GM21390 (cell line): ENCODE results near the gene TBC1D14.

Experiments
- ATAC-seq: cut with Tn5 transposase; IDR thresholded peaks from one replicate; pipeline ENCODE4 v1.9.1; 2021; ENCODE audit not compliant: unreplicated experiment

The TBC1D14 gene

DNA sequence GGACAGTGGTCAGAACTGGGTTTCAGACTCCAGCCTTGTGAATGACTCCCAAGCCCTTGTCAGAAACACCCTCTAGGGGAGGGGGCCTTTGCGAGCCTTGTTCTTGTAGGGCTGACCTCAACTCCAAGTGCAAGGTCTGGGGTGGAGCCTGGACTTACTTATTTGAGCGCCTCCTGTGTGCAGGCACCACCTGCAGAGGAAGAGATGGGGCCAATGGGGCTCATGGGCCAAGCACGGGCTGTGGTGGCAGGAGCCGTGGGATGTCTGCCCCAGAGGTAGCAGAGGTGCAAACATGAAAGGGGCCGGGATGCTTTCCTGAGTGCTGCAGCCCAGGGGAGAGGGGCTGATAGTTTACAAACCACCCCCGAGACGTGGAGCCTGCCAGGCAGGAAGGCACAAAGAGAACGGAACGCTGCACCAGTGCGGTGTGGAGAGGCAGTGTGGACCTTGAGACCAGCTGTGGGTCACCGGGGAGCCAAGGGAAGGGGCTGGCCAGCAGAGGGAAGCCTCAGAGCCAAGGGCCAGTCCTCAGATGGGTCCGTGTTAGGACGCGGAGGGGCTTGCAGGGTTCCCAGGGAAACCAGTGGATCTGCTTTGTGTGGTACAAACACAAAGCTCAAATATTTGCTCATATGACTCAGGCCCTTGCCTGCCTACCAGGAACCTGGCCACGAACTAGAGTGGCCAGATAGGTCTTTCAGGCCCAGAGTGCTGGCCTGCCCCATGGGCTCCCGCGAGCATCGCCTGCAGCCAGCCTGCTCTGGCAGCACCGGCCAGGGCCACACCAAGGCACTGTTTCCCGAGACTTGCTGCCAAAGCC, 124.8 kb downstream of the TBC1D14 start:
- ATAC-seq = no peak

DNA sequence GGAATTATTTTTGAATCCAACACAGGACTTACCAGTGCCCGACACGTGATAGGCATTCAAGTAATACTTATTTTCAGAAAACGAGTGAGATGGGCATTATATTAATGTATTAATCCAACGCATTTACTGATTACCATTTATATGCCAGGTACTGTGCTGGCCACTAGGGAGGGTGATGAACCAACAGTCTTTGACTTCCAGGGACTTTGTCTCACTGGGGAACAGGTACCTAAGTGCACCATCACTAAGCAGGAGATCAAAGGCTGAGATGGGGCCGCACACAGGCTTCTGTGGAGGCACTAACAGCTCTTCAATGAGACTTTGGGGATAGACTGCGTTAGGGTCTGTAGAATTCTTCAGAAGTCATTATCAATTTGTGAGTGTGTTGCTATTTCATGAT, 127.8 kb downstream of the TBC1D14 start:
- no peak for ATAC-seq

DNA sequence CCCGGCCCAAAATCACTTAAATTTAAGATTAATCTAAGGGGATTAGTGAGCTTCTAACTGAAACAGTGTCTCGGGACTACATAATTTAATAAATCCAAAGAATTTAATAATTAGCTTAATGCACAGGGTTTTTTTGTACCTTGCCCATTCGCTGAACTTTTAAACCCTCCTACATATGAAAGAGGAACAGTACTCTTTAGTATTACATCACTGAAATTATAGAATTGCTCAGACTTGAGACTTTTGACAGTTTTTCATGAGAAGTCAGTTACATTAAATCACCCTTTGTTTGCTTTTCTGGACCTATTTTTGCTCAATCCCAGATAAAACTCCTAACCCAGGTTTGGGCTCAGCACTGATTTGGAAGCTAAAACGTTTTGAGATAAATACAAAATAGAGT, 131.1 kb downstream of the TBC1D14 start:
- no peak for ATAC-seq

DNA sequence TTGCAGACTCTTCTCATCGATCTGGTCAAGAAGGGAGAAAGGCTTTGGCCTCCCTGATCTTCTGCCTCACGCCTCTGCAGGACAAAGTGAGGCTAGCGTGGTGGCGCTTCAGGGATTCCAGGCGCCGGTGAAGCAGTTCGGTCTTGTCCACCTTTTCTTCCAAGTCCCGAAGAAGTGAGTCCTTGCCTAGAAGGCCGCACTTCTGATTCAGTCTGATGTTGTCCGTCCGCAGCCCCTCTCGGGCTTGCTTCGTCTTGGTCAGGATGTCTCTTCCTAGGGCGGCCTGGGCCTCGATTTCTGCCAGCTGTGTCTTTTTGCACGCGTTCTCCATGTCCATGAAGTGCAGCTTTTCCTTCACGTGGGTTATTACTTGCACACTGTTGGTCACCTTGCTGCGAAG, 131.6 kb downstream of the TBC1D14 start:
- no peak for ATAC-seq

DNA sequence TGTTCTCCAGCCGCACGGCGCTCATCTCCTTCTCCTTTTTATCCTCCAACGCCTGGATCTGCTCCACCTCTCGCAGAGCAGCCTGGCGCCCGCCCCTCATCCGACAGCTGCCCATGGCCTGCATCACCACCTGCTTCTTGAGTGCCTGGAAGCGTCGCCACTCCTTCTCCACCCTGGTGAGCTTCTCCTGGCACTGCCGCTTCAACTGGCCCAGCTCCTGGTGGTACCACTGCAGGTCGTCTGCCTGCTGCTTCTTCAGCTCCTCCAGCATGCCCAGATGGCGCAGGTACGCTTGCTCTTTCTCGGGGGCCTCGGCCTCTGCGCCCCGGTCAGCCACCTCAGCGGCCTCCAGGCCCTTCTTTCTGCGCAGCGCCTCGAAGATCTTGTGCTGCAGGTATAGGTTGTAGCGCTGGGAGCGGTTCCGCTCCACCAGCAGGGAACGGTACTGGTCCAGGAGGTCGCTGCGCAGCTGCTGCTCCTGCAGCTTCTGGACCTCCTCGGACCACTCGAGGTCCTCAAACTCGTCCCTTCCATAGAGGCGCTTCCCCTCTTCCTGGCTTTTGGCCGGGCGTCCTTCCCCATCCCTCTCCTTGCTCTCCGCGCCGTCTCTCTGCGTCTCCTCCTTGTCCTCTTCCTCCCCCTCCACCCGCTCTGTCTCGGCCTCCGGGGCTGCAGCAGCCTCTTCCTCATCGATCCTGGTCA, 132.3 kb downstream of the TBC1D14 start:
- no peak for ATAC-seq

DNA sequence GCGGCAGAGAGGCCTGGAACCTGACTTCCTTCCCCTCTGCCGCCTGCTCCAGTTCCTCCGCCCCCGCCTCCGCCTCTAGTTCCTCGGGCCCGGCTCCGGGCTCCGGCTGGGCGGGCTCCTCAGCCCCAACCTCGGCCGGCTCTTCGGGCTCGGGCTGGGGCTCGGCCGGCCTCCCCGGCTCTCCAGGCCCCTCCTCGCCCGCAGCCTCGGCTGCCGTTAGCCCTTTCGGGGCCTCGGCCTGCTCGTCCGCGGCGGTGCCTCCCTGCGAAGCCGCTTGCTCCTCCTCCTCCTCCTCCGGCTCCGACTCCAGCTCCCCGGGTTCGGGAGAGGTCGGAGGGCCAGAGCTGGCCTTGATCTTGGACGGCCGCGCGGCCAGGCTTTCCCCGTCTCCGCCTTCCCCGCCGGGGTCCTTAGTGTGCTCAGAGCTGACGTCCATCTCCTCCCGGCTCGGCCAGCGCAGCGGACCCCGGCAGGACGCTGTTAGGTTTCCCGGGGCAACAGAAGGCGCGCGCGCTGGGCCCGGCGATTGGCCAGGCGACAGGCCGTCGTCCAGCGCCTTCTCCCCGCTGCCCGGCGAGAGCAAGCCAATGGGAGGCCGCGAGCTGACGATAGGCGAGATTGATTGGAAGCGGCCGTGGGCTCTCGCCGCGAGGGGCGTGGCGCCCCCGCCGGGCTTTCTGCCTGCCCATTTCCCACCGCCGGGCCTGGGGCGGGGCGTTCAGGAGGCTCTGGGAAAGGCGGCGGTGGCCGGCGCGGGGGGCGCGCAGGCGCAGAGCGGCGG, 133.1 kb downstream of the TBC1D14 start:
- peak; percentile 78 for ATAC-seq

DNA sequence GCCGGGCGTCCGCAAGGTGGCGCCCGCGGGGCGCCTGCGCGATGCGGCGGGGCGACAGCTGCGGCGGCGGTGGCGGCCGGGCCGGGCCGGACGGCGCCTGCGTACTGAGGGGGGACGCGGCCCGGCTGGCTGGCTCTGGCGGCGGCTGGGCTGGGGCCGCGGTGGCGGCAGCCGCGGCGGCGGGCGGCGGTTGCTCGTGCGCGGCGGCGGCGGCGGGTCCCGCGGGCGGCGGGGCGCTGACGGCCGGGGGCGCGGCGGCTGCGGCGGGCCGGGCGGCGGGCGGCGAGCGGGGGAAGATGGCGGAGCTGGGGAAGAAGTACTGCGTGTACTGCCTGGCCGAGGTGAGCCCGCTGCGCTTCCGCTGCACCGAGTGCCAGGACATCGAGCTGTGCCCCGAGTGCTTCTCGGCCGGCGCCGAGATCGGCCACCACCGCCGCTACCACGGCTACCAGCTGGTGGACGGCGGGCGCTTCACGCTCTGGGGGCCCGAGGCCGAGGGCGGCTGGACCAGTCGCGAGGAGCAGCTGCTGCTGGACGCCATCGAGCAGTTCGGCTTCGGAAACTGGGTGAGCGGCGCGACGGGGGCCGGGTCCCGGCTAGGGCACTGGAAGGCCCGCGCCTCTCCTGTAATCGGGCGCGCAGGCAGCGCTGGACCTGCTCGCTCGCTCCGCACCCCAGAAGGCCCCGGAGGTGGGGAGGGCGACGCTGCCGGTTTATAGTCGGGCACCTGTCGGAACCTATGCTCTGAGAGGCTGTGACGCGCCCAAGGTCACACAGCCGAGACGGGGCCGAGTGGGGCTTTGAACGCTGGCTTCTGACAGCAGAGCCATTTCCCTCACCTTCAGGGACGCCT, 133.9 kb downstream of the TBC1D14 start, which contains the start of gene TADA2B:
TSS of gene TADA2B (plus strand) at position 89 of the 853 bp plus-strand sequence. CDS start at position 297, 208 bp downstream.
- peak; percentile 14 for ATAC-seq

DNA sequence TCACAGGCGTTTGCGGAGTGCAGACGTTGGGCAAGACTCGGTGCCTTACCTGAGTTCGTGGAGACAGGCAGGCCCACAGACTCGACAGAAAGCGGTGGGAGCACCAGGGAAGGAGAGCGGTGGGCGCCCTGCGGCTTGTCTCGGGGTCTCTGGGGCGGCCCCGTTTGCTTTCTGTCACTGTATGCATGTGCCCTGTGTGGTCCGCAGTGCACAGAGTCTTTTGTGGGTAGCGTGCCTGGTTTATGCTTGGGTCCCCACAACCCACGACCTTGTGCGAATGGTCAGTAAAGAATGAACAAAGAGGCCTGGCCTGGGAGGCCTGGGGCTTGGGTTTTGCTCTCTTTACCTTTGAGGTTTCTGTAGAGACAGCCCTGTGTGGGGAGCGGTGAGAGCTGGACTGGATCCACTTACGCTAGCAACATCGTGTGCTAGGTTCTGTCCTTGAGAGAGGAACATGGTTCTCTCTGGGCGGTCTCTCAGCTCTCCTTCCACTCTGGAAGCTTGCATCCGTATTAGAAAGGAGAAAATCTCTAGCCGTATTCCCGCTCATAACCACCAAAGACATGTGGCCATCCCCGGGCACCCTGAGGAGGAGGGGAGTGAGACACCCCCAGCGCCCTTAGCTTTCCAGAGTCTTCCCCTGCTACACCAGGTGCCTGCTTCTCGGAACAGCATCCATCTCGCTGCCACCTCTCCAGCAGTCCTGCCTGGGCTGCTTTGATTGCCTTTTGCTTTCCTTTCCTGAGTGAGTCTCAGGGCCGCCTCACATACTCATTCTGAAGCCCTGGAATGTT, 134.7 kb downstream of the TBC1D14 start:
- ATAC-seq = no peak

DNA sequence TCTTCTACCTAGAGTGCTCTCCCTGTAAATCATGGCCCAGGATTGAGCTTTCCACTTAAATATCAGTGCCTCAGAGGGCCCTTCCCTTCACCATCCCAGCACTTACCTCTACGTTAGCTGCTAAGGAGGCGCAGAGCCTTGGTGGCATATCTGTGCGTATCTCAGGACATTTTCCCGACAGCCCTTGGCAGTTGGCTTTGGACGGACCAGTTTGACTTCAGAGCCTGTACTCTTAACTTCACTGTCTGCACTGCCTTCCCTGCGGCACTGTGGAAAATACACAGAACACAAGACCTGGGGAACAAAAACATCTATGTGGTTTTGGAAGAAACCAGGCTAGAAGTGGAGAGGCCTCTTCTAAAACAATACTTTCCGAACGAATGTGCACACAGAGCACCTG, 135.9 kb downstream of the TBC1D14 start:
- ATAC-seq = no peak

DNA sequence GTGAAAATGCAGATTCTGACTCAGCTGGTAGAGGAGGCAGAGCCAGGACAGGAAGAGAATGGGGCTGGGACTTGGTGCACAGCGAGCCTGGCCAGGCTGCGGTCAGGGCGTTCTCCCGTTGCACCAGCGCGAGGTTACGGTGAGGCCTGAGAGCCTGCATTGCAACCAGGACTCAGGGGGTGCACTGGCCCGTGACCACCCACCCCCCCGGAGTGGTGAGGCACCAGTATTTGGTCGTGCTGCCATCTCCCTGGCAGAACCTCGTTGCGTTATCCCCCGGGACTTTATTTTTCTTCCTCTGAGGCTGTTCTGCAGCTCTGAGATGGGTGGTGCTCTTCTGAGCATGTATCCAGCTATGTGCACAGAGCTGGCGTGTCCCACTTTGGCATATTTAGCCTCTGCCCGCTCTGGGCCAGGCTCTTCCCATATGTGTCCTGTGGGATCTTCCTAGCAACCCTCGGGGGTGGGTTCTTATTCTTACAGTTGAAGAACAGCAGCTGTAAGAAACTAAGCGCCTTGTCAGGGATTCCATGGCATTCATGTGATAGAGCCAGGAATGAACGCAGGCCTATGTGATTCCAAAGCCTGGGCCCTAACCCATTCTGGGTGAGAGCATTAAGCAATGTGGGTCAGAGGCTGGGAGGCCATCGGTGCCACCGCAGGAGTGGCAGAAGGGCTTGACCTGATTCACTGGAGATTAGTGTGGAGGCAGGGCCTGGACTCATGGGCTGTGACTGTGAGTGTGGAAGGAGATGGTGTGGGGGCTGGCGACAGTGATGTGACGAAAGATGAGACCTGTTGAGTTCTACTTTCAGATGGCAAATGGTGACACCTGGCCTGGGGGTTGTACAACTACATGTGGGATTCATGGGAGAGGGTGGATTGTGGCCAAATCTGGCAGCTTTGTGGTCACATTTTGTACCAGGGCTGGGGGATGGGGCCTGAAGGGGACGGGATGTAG, 136.6 kb downstream of the TBC1D14 start:
- ATAC-seq = peak; percentile 24

DNA sequence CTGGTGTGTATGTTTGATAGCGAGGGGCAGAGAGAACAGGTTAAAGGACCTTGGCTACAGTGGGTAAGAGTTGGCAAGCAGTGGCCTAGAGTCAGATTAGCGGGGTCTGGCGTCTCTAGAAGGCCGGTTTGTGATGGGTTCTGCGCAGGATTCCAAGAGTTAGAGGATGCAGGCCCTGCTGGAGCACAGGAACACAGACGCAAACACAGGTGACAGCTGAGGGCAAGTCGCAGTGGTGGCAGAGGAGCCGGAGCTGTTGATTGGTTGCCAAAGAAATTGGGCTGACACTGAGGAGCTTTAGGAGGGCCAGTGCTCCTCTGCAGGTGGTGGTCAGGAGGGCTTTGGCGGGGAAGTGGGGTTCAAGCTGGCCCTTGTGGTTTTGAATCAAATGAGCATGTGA, 137.3 kb downstream of the TBC1D14 start:
- ATAC-seq = no peak

DNA sequence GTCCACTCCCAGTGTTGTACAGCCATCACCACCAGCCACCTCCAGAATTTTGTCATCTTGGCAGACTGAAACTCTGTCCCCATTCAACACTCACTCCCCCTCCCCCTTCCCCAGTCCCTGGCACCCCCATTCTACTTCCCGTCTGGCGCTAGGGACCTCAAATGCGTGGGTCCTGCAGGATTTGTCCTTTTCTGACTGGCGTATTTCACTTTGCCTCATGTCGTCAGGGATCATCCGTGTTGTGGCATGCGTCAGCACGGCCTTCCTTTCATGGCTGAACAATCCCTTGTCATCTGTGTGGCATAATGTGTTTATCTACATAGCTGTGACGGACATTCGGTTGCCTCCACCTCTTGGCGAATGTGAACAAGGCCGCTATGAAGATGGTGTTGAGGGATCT, 139.0 kb downstream of the TBC1D14 start:
- ATAC-seq = no peak

DNA sequence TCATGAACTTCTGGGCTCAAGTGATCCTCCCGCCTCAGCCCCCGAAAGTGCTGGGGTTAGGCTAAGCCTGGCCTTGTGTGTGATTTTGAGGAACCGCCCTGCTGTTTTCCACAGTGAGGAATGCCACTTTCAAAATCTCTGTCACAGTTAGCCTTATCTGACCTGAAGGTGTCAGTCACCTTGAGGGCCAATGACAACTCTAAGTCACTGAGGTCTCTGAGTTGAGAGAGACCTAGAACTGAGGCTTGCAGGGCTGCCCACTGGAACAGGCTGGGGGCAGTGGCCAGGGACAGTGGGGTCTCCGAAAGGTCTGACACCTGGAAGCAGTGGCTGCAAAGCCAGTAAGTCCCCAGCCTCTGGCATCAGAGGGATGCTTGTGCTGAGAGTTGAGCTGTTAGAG, 139.7 kb downstream of the TBC1D14 start:
- ATAC-seq = no peak

DNA sequence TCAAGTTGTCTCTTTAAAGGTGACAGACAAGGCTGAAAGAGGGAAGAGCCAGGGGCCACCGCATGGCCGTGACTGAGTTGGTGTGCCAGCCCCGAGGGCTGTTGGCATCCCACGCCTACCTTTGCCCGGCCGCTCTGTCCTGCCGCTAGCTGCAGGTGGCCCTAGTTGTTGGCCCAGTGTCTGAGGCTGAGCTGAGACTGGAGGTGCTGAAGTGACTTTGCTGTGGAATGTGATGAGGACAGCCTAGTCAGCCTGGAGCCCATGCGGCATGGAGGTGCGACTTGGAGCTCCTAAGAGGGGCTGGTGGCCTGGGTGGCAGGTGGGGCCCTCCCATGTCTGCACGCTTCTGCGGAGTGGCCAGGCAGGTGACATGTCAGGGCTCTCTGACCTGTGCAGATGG, 140.1 kb downstream of the TBC1D14 start:
- ATAC-seq = no peak

DNA sequence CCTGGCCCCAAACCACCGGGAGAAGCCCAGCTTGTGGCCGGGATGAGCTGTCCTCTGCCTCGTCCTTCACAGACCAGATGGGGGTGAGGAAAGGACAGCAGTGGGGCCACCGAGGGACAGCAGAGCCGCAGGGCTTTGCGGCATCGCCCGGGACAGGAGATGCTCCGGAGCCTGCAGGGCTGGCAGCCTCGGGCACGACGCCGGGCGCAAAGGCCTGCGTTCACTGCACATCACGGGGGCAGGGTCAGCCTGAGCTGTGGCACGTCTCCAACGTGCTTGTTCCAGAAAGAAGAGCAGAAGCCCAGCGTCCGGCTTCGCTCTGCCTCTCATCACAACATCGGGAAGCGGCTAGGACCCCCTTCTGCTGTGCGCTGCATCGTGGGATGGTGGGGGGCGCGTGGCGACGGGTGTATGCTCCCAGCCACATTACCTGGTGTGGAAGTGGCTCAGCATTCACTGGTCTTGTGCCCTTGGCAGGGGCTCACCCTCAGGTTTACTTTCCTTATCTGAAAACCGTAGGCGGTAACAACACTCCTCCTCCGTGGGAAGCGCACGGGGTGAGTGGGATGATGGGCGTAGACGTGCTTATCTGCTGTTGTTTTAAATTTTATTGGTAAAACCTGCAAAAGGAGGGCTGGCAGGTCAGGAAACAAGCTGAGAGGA, 141.0 kb downstream of the TBC1D14 start:
- no peak for ATAC-seq

DNA sequence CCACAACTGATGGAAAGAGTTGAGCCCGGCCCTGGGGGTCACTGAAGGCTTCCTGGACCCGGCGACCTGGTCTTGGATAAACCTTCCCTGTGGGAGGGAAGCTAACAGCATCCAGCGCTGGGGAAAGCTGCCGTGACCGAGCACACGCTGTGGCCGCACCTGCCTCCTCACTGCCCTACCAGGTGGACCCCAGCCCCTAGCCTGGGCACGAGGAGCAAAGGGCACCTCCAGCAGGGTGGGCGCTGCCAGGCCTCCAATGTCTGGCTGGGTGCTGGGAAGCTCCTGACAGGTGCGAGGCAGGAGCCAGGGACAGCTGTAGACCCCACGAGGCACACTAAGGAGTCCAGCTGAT, 141.5 kb downstream of the TBC1D14 start:
- no peak for ATAC-seq

DNA sequence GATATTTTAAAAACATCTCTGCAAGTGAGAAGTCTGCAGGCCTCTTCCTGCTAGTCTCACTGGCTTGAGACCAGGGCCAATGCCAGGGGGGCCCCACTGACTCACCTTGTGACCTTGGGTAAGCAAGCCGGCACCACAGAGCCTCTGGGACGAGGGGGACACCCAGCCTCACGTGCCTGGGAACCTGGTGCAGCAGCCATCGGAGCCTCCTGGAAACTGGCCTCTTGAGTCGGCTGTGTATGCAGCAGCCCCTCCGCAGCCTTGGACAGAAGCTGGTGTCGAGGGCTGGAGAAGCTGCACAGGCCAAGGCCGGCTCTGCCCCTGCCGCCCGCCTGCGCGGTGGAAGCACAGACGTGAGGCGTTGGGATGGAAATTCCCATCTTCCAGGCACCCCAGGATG, 142.3 kb downstream of the TBC1D14 start:
- no peak for ATAC-seq

DNA sequence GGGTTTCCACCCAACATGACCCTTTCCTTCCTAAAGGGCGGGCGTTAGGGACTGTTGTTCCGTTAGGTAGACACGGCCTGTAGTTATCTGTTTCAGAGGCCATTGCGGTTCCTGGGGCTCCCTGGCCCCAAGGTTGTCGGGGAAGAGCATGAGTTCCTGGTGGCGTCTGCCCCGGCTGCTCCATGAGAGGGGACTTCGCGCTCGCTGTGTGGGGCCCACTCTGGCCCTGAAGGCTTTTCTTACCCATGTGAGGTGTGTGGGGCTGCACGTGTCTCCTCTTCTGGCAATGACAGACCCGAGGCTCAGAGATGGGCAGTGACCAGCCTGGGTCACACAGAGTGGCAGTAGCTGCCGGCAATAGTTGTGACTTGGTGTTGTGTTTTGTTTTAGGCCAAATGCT, 142.7 kb downstream of the TBC1D14 start:
- no peak for ATAC-seq
